OCI-M1 (cell line): ENCODE results near the gene AURKA.
"Not testable (repeated sequence)": the region's sequence is repeated elsewhere in the genome, so short reads cannot be mapped to it uniquely, and the experiment has no call there.

Experiments used
- DNase-seq: peaks from one replicate; lab custom pipeline; 2025; lab: John Stamatoyannopoulos, UW

Gene AURKA

DNA sequence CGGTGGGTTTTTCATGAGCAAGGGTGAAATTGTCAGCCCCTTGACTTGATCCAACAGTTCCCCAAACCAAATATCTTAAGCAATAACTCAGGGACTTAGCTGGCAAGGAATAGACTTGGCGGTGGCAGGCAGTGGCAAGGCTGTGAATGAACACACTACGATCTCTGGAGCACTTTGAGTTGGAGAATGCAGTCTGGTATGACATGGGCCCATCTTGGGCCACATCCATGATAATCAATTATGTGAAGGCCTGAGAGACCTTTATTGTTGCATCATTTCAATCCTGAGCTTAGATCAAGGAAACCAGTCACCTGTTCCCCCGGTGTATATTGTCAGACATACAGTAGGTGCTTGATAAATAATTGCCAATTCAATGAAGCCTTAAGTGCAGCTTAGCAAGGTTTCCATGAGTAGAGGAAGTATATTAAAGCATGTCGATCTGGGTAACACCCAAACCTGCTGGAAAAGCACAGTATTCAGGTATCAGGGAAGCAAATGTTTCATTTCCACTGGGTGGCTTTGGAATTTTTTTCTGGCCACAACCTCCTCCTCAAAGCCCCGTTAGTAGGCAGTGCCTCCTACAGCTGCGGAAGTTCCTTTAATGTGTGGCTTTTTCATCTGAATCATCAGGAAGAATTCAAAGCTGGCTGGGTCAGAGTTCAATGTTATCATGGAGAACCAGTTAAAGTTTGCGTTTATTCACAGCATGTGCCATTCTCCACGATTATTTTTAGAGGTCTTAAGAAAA lies 30.2 kb upstream of the AURKA start:
- DNase-seq, result peak; percentile 76

DNA sequence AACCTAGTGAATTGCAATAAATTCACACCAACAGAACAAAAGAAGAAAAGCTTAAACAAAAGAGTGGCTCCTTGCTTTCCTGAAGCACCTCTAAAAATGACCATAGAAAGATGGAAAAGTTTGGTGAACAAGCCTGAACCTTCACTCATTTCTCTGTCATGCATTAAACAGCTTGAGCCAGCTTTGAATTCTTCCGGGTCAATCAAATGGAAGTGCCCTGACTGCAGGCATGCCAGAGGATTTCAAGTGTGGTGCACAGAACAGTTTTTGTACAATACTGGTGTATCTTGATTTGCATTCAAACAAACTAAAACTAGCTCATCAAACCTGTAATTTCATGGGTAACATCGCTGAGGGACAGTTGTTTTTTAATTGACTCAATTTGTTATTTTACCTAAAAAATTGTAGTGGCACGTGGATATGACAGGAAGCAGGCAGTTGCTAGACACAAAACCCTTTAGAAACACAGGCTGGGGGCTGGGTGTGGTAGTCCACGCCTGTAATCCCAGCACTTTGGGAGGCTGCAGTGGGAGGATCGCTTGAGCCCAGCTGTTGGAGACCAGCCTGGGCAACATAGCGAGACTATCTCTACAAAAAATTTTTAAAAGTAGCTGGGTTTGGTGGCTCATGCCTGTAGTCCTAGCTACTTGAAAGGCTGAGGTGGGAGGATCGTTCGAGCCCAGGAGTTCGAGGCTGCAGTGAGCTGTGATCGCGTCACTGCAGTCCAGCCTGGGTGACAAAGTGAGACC lies 29.1 kb upstream of the AURKA start:
- no peak for DNase-seq

DNA sequence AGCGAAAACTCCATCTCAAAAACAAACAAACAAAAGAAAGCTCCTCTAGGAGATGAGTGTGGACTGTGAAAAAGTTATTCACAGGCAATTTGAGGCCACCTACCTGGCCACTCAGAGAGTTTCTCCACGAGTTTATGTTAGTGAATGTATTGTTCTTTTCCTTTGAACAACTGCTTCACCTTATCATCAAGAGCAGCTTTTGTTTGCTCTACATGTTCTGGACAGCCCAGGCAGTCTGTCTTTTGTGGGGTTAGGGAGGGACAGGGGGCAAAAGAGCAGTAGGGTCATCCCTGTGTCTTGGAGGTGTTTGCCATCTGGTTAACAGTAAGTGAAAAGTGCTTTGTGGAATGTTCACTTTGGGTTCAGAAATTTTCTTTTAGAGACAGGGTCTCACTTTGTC lies 28.0 kb upstream of the AURKA start:
- DNase-seq, result no peak

DNA sequence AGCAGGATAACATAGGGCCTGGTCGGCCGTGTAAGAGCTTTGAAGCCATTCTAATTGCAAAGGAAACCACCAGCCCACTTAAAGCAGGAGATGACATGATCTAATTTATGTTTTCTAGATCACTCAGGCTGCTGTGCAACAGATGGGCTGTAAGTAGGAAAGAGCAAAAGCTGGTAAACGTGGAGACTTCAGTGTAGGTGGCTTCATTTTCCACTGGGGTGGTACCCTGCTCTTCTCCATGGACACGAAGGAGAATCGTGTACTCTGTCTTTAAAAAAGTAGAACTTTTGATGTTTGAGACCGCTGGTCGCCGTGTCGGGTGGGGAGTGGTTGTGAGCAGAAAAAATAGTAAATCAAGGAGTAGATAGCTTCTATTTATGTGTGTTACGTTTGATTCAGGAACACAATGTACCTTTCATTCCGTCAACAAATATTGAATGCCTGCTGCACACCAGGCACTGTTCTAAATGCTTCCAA lies 26.4 kb upstream of the AURKA start:
- no peak for DNase-seq

DNA sequence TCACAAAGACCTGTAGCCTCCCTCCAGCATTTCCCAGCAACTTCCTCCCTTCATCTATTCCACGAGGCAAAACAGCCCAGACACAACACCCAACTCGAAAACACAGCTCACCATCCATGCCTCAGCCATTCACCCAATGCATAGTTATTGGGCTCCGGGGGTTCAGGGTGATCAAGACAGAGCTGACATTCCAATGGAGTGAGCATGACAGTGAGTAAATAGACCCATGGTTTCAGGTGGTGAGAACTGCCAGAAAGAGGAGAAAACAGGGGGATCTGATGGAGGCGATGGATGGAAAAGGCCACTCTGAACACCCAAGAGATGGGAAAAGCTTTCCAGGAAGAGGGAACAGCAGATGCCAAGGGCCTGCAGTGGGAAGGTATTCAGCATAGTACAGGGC lies 25.9 kb upstream of the AURKA start:
- DNase-seq, result no peak

- DNase-seq, result no peak
These were observed 25.4 kb upstream of the AURKA start for GRCh38 chr20:56417402-56417801.

DNA sequence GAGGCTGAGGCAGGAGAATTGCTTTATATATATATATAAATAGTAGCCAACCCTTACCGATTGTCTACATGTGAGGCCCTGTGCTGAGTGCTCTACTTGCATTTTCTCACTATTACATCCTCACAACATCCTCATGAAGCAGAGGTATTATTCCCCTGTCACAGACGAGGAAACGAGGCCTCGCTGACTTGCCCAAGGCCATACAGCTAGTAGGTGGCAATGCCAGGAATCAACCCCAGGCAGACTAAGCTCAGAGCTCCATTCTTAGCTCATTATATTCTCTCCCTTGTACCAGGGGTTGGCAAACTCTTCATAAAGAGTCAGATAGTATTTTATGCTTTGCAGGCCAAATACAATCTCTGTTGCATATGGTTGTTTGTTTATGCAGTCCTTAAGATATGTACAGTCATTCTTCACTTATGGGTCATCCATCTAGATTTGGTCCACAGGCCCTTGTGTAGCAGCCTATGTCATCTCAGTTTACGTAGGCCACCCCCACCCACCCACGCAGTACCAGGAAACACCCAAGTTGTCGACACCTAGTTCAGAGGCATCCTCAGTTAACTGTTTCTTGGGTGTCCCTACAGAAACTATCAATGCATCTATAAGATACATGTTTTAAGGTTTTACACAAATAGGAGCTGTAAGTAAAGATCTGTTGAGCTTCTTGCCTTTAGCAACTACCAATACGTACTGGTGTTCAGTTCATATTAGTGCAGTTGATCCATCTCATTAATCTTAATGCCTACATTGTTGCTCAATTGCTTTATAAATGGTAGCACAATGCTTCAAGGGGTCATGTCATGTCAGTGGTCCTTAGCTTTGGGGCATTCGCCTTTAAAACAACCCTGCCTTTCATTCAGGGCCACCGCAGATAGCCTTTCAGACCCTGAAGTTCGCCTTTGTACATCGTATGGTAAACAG lies 23.1 kb upstream of the AURKA start:
- DNase-seq, result no peak

DNA sequence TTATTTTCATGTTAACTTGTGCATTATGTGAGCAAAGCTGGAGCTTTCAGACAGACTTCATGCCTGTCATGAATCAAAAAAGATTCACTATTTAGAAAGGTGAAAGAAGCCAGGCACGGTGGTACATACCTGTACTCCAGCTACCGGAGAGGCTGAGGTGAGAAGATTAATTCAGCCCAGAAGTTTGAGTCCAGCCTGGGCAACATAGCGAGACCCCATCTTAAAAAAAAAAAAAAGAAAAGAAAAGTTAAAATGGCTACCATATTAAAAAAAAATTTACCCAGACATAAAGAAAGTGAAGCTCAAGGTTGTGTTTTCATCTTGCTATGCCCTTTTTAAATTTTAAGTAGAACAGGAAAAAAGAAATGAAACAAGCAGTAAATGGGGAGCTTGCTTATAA lies 20.9 kb upstream of the AURKA start:
- DNase-seq, result no peak

DNA sequence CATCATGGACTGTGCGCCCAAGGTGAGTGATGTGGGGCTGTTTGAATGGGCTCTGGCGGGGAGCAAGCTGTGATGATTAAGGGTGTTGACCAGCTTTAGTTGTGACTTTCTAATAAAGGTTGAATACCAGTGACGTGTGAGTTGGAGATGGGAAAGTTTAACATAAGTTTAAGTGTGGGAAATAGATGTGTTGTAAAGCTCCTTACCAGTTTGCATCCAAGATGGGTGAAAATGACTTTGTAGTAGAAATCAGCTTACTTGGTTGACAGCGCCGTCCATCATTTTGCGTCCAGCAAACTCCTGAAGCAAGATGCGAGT lies 20.4 kb upstream of the AURKA start:
- DNase-seq, result no peak

DNA sequence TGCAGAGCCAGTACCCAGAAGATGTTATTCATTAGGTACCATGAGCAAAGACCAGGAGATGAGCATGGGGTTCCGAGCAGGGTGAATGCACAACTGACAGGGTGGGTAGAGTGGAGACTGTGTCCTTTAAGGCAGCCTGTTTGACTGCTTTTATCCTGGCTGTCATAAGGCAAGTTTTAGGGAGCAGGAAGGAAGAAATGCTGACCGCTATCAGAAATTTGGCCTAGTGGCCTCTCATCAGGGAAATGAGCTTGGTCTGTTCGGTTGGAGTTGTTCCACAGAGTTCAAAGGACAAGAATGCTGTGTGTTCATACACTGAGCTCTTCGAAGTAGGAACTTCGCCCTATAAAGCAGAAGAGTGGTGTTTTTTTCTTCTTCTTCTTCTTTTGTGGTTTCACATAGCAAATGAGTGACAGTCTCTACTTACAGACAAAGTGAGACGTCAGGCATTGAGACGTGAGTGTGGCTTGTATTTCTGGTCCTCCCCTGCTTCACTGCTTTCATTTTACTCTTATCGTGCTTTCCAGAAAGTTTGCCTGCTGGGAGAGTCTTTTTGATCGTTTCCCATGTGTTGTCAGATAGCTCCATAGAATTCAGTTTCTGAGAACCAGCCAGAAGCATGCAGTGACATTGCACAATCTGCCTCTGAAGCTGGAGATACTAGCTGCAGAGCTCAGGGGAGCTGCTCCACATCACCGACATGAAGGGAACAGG lies 19.9 kb upstream of the AURKA start, which contains the start of gene CASS4:
TSS of gene CASS4 (plus strand) at position 502 of the 714 bp plus-strand sequence. CDS start at position 701, 199 bp downstream.
- peak; percentile 98 for DNase-seq

DNA sequence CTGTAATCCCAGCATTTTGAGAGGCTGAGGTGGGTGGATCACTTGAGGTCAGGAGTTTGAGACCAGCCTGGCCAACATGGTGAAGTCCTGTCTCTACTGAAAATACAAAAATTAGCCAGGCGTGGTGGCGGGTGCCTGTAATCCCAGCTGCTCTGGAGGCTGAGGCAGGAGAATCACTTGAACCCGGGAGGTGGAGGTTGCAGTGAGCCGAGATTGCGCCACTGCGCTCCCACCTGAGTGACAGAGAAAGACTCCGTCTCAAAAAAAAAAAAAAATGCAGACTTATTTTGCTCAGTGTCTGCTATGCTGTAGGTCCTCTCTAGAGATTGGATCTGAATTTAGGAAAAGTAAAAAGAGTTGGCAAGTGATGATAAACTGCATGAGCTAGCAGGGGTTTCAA lies 19.3 kb upstream of the AURKA start:
- DNase-seq, result not testable (repeated sequence)

DNA sequence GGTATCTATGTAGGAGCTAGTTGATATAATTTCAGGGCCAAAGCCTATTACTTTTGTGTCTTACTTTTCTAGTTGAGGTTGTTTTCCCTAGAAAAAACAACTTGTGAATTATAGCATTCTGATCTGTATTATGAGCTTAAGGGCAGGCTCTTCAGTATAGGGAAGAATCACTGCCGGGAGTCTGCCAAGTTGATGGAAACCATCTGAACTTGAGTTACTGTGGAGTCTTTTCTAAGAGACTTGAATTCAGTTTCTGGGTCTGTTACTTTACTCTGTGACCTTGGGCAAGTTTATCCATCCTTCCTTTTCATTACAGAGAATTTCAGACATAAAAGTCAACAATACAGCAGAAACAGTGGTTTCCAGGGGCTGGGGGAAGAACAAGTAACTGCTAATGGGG lies 17.9 kb upstream of the AURKA start:
- DNase-seq, result no peak

GRCh38 chr20:56409521-56409920 lies 17.5 kb upstream of the AURKA start:
- DNase-seq, result no peak

GRCh38 chr20:56406910-56407309 lies 14.9 kb upstream of the AURKA start:
- DNase-seq, result no peak

DNA sequence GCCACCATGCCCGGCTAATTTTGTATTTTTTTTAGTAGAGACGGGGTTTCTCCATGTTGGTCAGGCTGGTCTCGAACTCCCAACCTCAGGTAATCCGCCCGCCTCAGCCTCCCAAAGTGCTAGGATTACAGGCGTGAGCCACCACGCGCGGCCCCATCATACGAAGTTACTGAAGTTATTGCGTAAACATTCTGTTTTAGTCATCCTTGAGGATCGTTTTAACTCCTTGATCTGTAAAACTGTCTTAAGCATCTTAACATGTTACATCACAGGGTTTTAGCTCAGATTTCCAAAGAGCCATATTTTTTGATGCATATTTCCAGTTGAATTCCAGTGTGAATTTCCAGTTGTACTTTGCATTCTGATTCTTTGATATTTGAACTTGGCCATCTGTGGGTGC lies 13.3 kb upstream of the AURKA start:
- DNase-seq, result not testable (repeated sequence)

GRCh38 chr20:56403465-56403864 lies 11.4 kb upstream of the AURKA start:
- DNase-seq, result no peak

GRCh38 chr20:56400001-56400640 lies 8.1 kb upstream of the AURKA start:
- peak; percentile 88 for DNase-seq

DNA sequence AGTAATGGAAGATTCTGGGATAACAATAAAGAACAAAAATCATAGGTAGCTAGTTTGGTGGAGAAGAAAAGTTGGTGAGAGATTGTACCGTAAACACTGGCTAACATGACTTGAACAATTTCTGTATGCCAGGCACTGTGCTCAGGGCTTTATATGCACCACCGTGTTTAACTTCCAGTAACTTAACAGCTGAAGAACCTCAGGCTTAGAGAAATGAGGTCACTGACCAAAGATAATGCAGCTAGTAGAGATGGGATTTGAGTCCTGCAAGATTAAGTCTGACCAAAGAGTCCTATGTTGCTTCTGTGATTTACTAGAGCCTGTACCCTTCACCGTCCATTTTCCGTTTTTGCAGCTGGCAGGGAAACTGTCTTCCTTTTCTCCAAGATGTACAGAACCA lies 3.2 kb upstream of the AURKA start:
- no peak for DNase-seq

DNA sequence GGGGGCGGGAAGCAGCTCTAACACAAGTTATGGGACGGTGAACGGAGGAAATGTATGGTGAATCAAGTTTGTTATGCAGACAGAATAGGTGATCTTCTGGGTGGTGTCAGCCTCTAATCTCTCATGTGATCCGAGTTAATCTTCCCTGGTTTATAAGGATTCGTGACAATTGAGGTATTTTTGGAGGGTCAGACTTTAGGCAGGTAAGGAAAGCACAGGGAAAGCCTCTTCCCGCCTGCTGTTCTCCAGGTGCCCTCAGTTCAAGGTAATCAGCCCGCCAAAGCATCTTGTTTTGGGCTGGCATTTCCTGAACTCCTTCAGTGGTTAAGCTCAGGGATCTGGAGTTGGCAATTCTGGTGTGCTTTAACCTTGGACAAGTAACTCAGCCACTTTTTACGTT lies 1.6 kb upstream of the AURKA start:
- no peak for DNase-seq

- DNase-seq, result peak; percentile 44
These were observed 967 bp upstream of the AURKA start for GRCh38 chr20:56392881-56393482.

GRCh38 chr20:56391596-56392131 lies 351 bp downstream of the AURKA start:
- DNase-seq, result peak; percentile 45
